Jurkat, Clone E6-1 (cell line): ENCODE data around the gene ZFYVE19. TPM values are rescaled to one million over a fixed set of nuclear protein-coding genes. Genes with fewer than 3 reads are reported as not detected.

Experiments used
- DNase-seq: peaks from one replicate; pipeline ENCODE4 v3.0.0-alpha.2; 2011; ENCODE audit warnings: low read depth, low spot score
- H3K4me3 ChIP-seq: 2 replicates; pipeline ENCODE4 v1.5.1; 2011; ENCODE audit warnings: mild to moderate bottlenecking, low read length, control low read depth, moderate library complexity
- polyA plus RNA-seq: library from polyadenylated mRNA; unstranded; fragments of >200 nt; gene quantifications from one replicate; pipeline ENCODE4 v1.2.1, GENCODE V29; 2012; ENCODE audit warnings: missing spikeins; ENCODE audit not compliant: insufficient read length, insufficient read depth

The ZFYVE19 gene
- 33.2 TPM for polyA plus RNA-seq

- H3K4me3 ChIP-seq: peak within 1 kb of the TSS; percentile 81
- peak; percentile 96 for DNase-seq
Observed at GRCh38 chr15:40807028-40807887, at the start of gene ZFYVE19, which contains the start of gene DNAJC17. ZFYVE19 (plus strand) TSS chr15:40807089; CDS start chr15:40807590, 501 bp downstream. DNAJC17 (minus strand) TSS chr15:40807473; CDS start chr15:40807446, 27 bp downstream.

- no peak for DNase-seq
- no peak overlapping the region for H3K4me3 ChIP-seq
Observed at GRCh38 chr15:40759961-40760360, 46.9 kb upstream of the ZFYVE19 start.

DNA sequence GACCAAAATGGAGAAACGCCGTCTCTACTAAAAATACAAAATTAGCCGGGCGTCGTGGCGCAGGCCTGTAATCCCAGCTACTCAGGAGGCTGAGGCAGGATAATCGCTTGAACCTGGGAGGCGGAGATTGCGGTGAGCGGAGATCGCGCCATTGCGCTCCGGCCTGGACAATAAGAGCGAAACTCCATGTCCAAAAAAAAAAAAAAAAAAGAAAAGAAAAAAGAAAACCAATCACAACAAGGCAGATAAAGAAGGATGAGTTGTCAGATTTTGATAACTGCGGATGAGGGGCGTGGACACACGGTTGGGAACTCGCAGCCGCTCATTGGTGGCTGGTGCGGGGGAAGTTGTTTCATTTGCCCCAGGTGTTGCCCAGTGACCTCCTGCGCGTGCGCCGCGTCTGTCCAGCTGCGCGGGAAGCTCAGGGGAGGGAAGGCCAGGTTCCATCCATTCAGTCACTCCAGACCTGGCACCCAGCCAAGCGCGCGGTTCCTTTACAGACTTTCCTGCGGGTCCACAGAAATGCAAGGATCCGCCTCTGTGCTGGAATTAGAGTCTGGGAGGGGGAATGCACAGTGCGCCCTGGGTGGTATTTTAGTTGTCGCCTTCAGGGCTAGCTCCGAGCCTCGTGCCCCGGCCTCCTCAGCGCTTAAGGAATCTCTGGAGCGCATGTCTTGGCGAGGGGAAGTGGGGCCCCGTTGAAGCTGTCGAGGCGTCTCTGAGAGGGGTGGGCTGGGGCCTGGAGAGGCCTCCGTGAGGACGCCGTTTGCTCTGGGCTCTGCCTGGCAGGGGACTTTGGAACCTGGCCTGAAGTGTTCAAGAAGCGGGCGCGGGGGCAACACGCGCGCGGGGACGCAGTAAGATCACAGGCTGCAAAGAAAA lies 43.7 kb upstream of the ZFYVE19 start:
- no peak for DNase-seq
- peak overlapping the region; percentile 56 for H3K4me3 ChIP-seq

- peak within 1 kb of the TSS; percentile 56 for H3K4me3 ChIP-seq
- DNase-seq: no peak
Observed at GRCh38 chr15:40763801-40764628, 42.9 kb upstream of the ZFYVE19 start, which contains the start of gene GCHFR. GCHFR (plus strand) TSS chr15:40764068; CDS start chr15:40764181, 113 bp downstream.

DNA sequence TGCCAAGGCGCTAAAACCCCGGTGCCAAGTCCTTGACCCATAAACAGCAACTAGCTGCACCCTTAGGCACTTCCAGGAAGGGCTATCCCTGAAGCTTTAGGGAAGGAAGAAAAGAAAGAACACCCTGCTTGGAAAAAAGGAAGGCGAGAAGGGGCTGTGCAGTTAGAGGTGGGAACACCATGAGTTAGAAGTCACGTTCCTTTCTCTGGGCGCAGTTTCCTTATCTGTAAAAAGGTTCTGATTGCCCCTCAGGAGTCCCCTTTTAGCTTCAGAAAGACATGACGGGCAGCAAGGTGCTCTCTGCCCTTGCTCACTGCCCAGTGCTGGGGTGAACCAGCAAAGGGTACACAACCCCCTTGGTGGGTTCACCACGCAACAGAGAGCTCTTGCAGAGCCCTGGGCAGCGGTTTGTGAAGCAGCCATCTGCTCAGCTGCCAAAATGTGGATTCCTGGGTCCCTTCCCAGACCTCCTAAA lies 42.2 kb upstream of the ZFYVE19 start:
- H3K4me3 ChIP-seq: peak overlapping the region; percentile 56
- no peak for DNase-seq

- no peak overlapping the region for H3K4me3 ChIP-seq
- no peak for DNase-seq
Observed at GRCh38 chr15:40766194-40766815, 40.6 kb upstream of the ZFYVE19 start.

DNA sequence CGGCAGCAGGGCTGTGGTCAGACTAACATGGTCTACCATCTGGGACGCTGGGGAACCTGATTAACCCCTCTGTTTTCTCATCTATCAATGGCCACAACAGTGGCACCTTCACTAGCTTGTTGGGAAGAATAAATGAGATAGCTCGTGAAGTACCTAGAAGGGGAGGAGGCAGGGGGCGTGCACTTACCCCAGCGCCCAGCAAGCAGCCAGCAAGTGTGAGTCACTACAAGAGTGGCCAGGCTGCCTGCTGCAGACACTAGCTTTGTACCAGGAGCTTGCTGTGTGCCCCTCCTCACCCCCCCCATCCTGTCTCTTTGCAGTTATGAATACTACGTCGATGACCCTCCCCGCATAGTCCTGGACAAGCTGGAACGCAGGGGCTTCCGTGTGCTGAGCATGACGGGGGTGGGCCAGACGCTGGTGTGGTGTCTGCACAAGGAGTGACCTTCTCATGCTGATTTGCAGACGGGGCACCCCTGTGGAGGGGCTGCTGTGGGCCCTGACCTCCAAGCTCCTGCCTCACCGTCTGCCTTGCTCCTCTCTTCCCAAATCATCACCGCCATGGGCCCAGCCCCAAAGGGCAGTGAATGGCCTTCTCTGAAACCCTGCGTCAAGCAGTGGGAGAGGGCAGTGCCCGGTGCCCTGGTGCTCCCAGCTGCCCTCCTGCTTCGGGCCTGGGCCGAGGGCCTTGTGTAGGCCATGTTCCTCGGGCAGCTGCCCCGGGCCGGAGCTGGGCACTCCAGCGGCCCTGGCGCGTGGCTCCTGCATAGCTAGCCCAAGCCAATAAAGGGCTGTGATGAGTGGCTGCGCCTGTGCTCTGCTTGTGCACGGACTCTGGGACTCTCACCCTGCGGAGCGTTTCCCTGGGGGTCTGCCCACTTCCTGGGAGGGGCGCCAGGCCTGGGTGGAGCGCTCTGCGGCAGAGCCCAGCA lies 39.7 kb upstream of the ZFYVE19 start:
- no peak for DNase-seq
- no peak overlapping the region for H3K4me3 ChIP-seq

DNA sequence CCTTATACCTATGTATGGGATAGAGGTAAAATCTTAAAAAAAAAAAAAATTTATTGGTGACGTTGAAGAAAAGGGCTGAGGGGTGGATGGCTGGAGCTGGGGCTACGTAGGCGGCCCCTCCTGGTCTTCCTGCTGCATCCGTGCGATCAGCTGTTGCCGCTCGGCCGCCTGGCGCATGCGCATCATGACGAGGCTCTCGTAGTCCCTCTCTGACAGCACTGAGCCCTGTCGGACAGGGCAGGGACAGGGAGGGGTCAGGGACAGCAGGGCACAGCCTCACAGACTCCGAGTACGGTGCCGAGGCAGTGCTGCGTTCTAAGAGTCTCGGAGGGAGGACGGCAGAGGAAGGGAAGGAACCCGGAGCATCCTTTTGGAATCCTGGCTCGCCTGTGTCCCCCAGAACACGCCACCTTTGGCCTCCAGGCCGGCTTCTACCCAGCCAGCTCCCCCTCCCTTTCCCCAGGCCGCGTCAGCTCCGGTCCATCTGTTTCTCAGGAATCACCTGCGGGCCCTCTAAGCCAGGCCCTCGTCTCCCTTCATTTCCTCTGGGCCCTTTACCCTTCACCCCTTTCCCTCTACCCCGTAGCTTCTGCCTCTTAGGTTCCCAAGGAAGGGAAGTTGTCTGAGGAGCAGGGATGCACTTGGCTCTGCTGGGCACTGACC lies 38.9 kb upstream of the ZFYVE19 start:
- DNase-seq: no peak
- no peak overlapping the region for H3K4me3 ChIP-seq

DNA sequence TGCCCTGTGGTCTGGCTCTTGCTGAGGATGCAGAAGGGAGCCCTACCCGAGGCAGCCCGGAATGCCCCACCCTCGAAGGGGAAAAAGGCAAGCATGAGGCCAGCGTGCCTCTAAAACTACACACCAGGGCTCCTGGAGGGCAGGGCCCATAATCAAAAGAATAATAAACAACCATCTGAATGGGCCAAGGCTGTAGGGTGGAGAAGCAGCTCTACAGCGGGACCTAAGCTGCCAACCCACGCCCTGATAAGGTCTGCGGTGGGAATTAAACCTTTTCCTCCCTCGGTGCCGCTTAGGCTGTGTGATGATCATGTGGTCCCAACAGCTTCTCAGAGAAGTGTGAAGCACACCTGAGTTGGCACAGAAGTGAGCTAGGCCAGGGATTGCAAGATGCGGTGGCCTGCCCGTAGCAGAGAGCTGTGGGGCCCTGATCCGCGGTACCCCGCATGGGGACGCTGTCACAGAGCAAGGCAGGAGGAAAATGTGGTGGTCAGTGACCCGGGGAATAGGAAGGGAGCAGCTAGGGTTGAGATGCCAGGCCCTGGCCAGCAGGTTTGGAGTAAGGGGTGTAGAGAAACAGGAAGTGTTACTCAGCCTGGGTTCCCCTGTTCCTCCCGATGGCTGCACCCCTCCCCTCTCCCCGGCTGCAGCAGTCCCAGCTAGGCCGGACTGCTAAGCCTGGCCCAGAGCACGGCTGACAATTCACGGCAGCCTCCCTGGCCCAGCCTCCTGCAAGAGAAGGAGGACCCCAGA lies 38.2 kb upstream of the ZFYVE19 start:
- H3K4me3 ChIP-seq: no peak overlapping the region
- no peak for DNase-seq

DNA sequence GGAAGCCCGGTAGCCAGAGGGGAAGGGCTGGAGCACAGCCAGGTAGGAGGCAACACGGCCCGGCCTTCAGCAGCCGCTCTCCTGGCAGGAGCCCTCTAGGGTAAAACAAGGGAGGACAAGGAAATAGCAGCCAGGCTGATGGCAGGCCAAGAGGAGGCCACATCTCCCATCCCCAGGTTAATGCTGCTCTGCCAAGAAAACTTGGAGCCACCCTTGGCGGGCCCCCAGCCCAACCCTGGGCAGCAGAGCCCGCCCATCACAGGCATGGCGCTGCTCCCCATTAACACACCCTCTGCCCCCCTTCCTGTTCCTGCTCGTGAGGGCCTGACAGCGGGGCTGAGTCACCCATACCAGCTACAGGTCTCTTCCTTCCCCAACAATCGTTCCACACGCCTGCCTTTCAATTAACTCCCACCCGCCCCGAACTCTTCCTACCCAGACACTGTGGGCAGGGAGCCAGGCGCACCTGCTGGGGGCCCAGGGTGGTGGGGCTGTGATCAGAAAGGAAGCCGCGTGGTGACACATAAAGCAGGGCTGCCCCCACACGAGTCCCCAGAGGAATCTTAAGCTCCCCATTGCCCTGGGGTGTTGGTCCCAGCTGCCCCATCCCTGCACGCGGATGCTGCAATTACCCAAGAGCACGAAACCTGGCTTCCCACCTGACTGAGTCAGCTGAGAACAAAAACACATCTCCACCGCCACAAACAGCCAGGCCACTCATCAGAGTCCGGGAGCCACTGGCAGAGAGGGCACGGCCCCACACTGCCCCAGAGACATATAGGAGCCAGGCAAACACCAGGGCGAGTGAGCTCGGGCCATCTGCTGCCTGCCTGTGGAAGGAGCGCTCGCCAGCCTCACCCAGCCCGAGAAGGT lies 37.4 kb upstream of the ZFYVE19 start, which contains the start of gene C15orf62:
Gene C15orf62, plus strand, starts transcription at position 707 of the 873 bp plus-strand sequence. CDS start 516 bp downstream, outside the sequence.
- DNase-seq: peak; percentile 87
- H3K4me3 ChIP-seq: no peak within 1 kb of the TSS

- no peak overlapping the region for H3K4me3 ChIP-seq
- no peak for DNase-seq
Observed at GRCh38 chr15:40770147-40770721, 36.7 kb upstream of the ZFYVE19 start.

GRCh38 chr15:40771242-40771641 lies 35.6 kb upstream of the ZFYVE19 start:
- no peak overlapping the region for H3K4me3 ChIP-seq
- DNase-seq: no peak

- no peak overlapping the region for H3K4me3 ChIP-seq
- no peak for DNase-seq
Observed at GRCh38 chr15:40772014-40772413, 34.9 kb upstream of the ZFYVE19 start.

DNA sequence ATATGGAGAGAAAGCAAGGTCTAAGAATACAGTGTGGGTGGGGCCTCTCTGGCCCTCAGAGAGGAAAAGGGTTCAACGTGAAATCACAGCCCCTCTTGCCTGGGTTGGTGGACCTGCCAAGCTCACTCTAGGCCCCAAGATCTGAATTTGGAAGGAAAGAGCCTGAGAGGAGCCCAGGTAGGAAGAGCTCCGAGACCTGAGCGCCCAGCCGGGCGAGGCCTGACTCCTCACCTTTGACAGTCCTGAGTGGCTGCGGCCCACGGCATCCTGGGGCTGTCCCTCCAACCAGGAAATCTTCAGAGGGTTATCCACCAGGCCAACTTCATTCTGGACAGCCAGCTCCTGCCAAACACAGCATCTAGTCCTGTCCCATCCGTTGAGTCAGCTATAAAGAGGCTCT lies 33.4 kb upstream of the ZFYVE19 start:
- DNase-seq: no peak
- no peak overlapping the region for H3K4me3 ChIP-seq

- no peak for DNase-seq
Observed at GRCh38 chr15:40773902-40774301, 33.0 kb upstream of the ZFYVE19 start.

More at GRCh38 chr15:40773902-40774301, 33.0 kb upstream of the ZFYVE19 start:
- no peak overlapping the region for H3K4me3 ChIP-seq
